Measurements from ENCODE around the gene IGLL5. TPM values are rescaled to one million over a fixed set of nuclear protein-coding genes. Genes with fewer than 3 reads are reported as not detected.

IGLL5 gene
- total and polyA plus RNA-seq, 7 donors: 0.06 to 0.50 (median 0.45) TPM; not detected in 4

- H3K27ac ChIP-seq: no peak overlapping the region
- no peak overlapping the region for H3K4me3 ChIP-seq
- DNase-seq (no peak), ATAC-seq (no peak)
- H3K9me3 ChIP-seq: no peaks in the 10 kb centered on the region
- 87 to 89% (median 88%) methylated on average over 9 of the region's 9 CpGs for WGBS, 3 donors
- peaks cover 0 to 25% (median 6%) of the 10 kb centered on the region in 3 donors for H3K27me3 ChIP-seq (ENCODE audit: insufficient read depth in 3 of 3, low read length in 2 of 3)
- no peaks in the 10 kb centered on the region for H3K36me3 ChIP-seq (ENCODE audit: insufficient read depth in 1 of 2, low read depth in 1 of 2)
- H3K4me1 ChIP-seq: no peaks in the 10 kb centered on the region
- no peak for TF ChIP-seq CTCF (IDR thresholded peaks at IDR 0.05)
- intact Hi-C loops (cut with DNase I): loop anchor here in 1 of 2 donors (5.0 kb wide), 1 partner anchor 94 kb away; no protein-coding TSS in a partner anchor
These were observed 29.7 kb upstream of the IGLL5 start for GRCh38 chr22:22857607-22858558.

GRCh38 chr22:22858559-22858937 is 29.1 kb upstream of the IGLL5 start:
- no peak overlapping the region for H3K27ac ChIP-seq
- TF ChIP-seq CTCF (IDR thresholded peaks at IDR 0.05): no peak
- no peaks in the 10 kb centered on the region for H3K9me3 ChIP-seq
- H3K36me3 ChIP-seq (ENCODE audit: insufficient read depth in 1 of 2, low read depth in 1 of 2): no peaks in the 10 kb centered on the region
- no peaks in the 10 kb centered on the region for H3K4me1 ChIP-seq
- ATAC-seq: no peak
- WGBS, 3 donors: 73 to 79% (median 75%) methylated on average over 2 of the region's 2 CpGs
- DNase-seq: no peak
- H3K27me3 ChIP-seq (ENCODE audit: insufficient read depth in 3 of 3, low read length in 2 of 3): peaks cover 0 to 25% (median 6%) of the 10 kb centered on the region in 3 donors
- no peak overlapping the region for H3K4me3 ChIP-seq
- intact Hi-C loops (cut with DNase I): loop anchor here in 1 of 2 donors (5.0 kb wide), 1 partner anchor 94 kb away; no protein-coding TSS in a partner anchor

- Histone ChIP-seq H3K36me3 (ENCODE audit: insufficient read depth in 1 of 2, low read depth in 1 of 2) (no peaks in the 10 kb centered on the region), H3K27me3 (ENCODE audit: insufficient read depth in 3 of 3, low read length in 2 of 3) (peaks cover 0 to 3% (median 1%) of the 10 kb centered on the region in 3 donors), H3K4me3 (no peak overlapping the region), H3K9me3 (no peaks in the 10 kb centered on the region), H3K4me1 (no peaks in the 10 kb centered on the region), H3K27ac (no peak overlapping the region)
- intact Hi-C loops (cut with DNase I): no loop called here
- ATAC-seq (no peak), DNase-seq (no peak)
- TF ChIP-seq CTCF (IDR thresholded peaks at IDR 0.05): no peak
- WGBS, 3 donors: 80 to 85% (median 84%) methylated on average over 2 of the region's 2 CpGs
These were observed 24.6 kb upstream of the IGLL5 start for GRCh38 chr22:22863001-22863400.

DNA sequence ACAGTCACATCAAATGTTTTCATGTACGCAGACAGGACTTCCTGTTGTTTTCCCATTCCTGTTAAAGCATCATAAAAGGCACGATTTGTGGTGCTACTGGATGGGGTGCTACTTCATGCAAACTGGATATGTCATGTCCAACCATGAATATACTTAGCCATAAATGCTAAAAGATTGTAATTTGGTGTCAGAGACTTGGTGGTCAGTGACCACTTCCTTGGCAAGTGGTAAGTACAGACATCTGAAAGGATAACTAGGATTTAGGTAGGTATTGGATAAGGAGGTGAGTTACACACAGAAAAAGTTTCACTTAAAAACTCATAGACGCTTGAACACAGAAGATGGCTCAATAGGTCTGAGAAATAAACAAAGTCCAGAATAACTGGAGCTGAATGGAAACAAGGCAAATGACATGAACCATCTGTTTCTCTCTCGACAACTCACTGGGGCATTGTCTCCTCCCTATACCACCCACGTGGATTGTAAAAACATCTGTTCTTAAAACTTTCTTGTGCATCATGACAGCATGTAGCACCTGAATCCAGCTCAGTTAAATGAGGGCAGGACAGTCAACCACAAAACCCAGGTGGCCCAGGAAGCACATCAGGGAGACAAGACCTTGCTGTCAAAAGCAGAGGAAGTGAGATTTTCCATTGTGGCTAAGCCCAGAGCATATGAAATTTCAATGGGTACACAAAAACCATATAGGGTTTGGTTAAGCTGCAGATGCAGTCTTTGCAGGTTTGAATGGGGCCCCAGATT is 22.1 kb upstream of the IGLL5 start:
- Histone ChIP-seq H3K9me3 (no peaks in the 10 kb centered on the region), H3K27me3 (ENCODE audit: insufficient read depth in 3 of 3, low read length in 2 of 3) (no peaks in the 10 kb centered on the region), H3K4me3 (no peak overlapping the region), H3K36me3 (ENCODE audit: insufficient read depth in 1 of 2, low read depth in 1 of 2) (no peaks in the 10 kb centered on the region), H3K27ac (no peak overlapping the region), H3K4me1 (no peaks in the 10 kb centered on the region)
- intact Hi-C loops (cut with DNase I): no loop called here
- WGBS, 3 donors: 35 to 44% (median 42%) methylated on average over 5 of the region's 5 CpGs
- TF ChIP-seq CTCF (IDR thresholded peaks at IDR 0.05): no peak
- no peak for ATAC-seq
- no peak for DNase-seq

Data from psoas muscle (tissue), 8 donors.